Keratinocyte (primary cell): ENCODE results near the gene ADAT3. TPM values are rescaled to one million over a fixed set of nuclear protein-coding genes. Genes with fewer than 3 reads are reported as not detected.
A peak's percentile ranks its signal among the peaks of the same experiment; 100 is the strongest.

Source experiments
- DNase-seq: peaks from one replicate; pipeline ENCODE4 v3.0.0-alpha.2; 2011; ENCODE audit warnings: low read depth, missing footprints, low spot score
- FAIRE-seq: peaks from 2 replicates; lab custom pipeline; 2011; peaks lifted over from hg19 to GRCh38; lab: Jason Lieb, UNC
- H2AFZ ChIP-seq: 2 replicates; pipeline ENCODE4 v1.6.0; 2012; ENCODE audit warnings: low read length, control low read depth, inconsistent platforms; ENCODE audit not compliant: control insufficient read depth
- H3K27ac ChIP-seq: 2 replicates; pipeline ENCODE4 v1.5.1; 2011; ENCODE audit warnings: low read length; ENCODE audit not compliant: control insufficient read depth, insufficient read depth
- H3K27me3 ChIP-seq: 3 replicates; pipeline ENCODE4 v1.6.0; 2011; ENCODE audit warnings: low read length; ENCODE audit not compliant: control insufficient read depth, insufficient read depth; ENCODE audit errors: extremely low read depth
- H3K36me3 ChIP-seq, 2 experiments: 2 replicates in 1 of 2; 3 replicates in 1 of 2; pipeline ENCODE4 v1.5.1; 2011; ENCODE audit warnings: low read length in 2 of 2, mild to moderate bottlenecking in 1 of 2; ENCODE audit not compliant: control insufficient read depth in 2 of 2, insufficient read depth in 2 of 2; ENCODE audit errors: extremely low read depth in 1 of 2
- H3K4me1 ChIP-seq: 3 replicates; pipeline ENCODE4 v1.5.1; 2011; ENCODE audit warnings: low read length; ENCODE audit not compliant: control insufficient read depth, insufficient read depth; ENCODE audit errors: extremely low read depth
- H3K4me2 ChIP-seq: 3 replicates; pipeline ENCODE4 v1.6.0; 2011; ENCODE audit warnings: low read depth, low read length; ENCODE audit not compliant: control insufficient read depth, insufficient read depth; ENCODE audit errors: extremely low read depth
- H3K4me3 ChIP-seq, 3 experiments: fragments of 200-600 bp in 1 of 3; sonication (generic) in 1 of 3; 2 replicates in 2 of 3; 3 replicates in 1 of 3; pipeline ENCODE4 v1.5.1; 2011 to 2016; ENCODE audit warnings: low read length in 3 of 3, mild to moderate bottlenecking in 3 of 3, control low read depth in 2 of 3, inconsistent platforms in 1 of 3, low read depth in 1 of 3, mixed read lengths in 1 of 3, mixed run types in 1 of 3, moderate library complexity in 1 of 3; ENCODE audit not compliant: control insufficient read depth in 2 of 3, insufficient read depth in 2 of 3; ENCODE audit errors: extremely low read depth in 1 of 3
- H3K79me2 ChIP-seq: 2 replicates; pipeline ENCODE4 v1.6.0; 2012; ENCODE audit warnings: low read length; ENCODE audit not compliant: control insufficient read depth, insufficient read depth
- H3K9ac ChIP-seq: 3 replicates; pipeline ENCODE4 v1.6.0; 2011; ENCODE audit warnings: low read length; ENCODE audit not compliant: control insufficient read depth, insufficient read depth; ENCODE audit errors: extremely low read depth
- H3K9me1 ChIP-seq: 3 replicates; pipeline ENCODE4 v1.6.0; 2011; ENCODE audit warnings: low read length; ENCODE audit not compliant: control insufficient read depth, insufficient read depth; ENCODE audit errors: extremely low read depth
- H3K9me3 ChIP-seq: 2 replicates; pipeline ENCODE4 v1.5.1; 2012; ENCODE audit warnings: low read depth, low read length; ENCODE audit not compliant: control insufficient read depth
- H4K20me1 ChIP-seq: 3 replicates; pipeline ENCODE4 v1.6.0; 2011; ENCODE audit warnings: low read length; ENCODE audit not compliant: control insufficient read depth, insufficient read depth; ENCODE audit errors: extremely low read depth
- EZH2 ChIP-seq: IDR thresholded peaks from one replicate; pipeline ENCODE4 v1.6.1; 2012; ENCODE audit warnings: inconsistent platforms, mild to moderate bottlenecking, low read length, moderate library complexity
- dilution Hi-C: fragments of 300-500 bp; cut with MboI; formaldehyde crosslinking; loops from one replicate; pipeline ENCODE4 v1.7.0; 2020; ENCODE audit warnings: low sequenced_read_pairs; ENCODE audit not compliant: extremely low pct_ligation_motif_present
- polyA plus RNA-seq, 5 experiments: library from polyadenylated mRNA; depleted of rRNA in 3 of 5; stranded (reverse) in 3 of 5; stranded (forward) in 1 of 5; unstranded in 1 of 5; fragments of >200 nt; gene quantifications; 1 replicate in 1 of 5; 2 replicates in 3 of 5; 3 replicates in 1 of 5; pipeline versions ENCODE4 v1.2.1 to v1.2.3, GENCODE V29; 2011 to 2012; ENCODE audit warnings: missing spikeins in 2 of 5, low read depth in 1 of 5, low replicate concordance in 1 of 5
- TF ChIP-seq, protein P1 (sequence below), 3 experiments: IDR thresholded peaks in 1 of 3; conservative IDR thresholded peaks in 1 of 3; optimal IDR thresholded peaks in 1 of 3; 2 replicates in 2 of 3; 3 replicates in 1 of 3; pipeline versions ENCODE3 to v1.5.1; 2011; ENCODE audit warnings: low read length in 3 of 3, mild to moderate bottlenecking in 3 of 3, moderate library complexity in 2 of 3, control low read depth in 1 of 3, inconsistent platforms in 1 of 3; ENCODE audit not compliant: insufficient read depth in 2 of 3; ENCODE audit errors: extremely low read depth in 1 of 3

Gene ADAT3
- polyA plus RNA-seq, 1 donor (not counting 4 experiments of a cell fraction or from before 2014, with no cell fraction given): 0.55 TPM

DNA sequence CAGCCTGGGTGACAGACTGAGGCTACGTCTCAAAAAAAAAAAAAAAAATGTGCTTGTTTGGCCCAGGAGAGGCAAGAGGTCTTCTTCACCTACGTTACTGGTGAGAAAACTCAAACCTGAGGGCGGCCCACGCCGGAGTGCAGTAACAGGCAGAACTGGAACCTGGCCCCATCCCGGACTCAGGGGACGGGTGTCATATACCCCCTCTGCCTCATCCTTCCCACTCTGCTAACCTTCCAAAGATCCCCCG is 414 bp upstream of the ADAT3 start:
- Histone ChIP-seq H3K27me3 (no peaks in the 10 kb centered on the region), H4K20me1 (peaks cover 5% of the 10 kb centered on the region), H3K9me1 (no peaks in the 10 kb centered on the region), H2AFZ (peak overlapping the region; percentile 88), H3K4me2 (peak overlapping the region; percentile 91), H3K27ac (peak overlapping the region; percentile 88), H3K9me3 (no peaks in the 10 kb centered on the region), H3K9ac (peak overlapping the region; percentile 87), H3K79me2 (peaks cover 34% of the 10 kb centered on the region), H3K36me3 (peaks cover 0 to 3% of the 10 kb centered on the region in 2 experiments), H3K4me1 (peaks cover 37% of the 10 kb centered on the region), H3K4me3 (peak overlapping the region; percentile 62 to 70 (median 68))
- TF ChIP-seq, protein P1, sequence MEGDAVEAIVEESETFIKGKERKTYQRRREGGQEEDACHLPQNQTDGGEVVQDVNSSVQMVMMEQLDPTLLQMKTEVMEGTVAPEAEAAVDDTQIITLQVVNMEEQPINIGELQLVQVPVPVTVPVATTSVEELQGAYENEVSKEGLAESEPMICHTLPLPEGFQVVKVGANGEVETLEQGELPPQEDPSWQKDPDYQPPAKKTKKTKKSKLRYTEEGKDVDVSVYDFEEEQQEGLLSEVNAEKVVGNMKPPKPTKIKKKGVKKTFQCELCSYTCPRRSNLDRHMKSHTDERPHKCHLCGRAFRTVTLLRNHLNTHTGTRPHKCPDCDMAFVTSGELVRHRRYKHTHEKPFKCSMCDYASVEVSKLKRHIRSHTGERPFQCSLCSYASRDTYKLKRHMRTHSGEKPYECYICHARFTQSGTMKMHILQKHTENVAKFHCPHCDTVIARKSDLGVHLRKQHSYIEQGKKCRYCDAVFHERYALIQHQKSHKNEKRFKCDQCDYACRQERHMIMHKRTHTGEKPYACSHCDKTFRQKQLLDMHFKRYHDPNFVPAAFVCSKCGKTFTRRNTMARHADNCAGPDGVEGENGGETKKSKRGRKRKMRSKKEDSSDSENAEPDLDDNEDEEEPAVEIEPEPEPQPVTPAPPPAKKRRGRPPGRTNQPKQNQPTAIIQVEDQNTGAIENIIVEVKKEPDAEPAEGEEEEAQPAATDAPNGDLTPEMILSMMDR (optimal IDR thresholded peaks at IDR 0.05 in 1 of 3, IDR thresholded peaks at IDR 0.05 in 1 of 3, conservative IDR thresholded peaks at IDR 0.05 in 1 of 3; ENCODE audit: extremely low read depth in 1 of 3, insufficient read depth in 2 of 3, low read length in 3 of 3): no peak
- no peak for TF ChIP-seq EZH2
- no peak for FAIRE-seq
- dilution Hi-C loops: no loop called here
- DNase-seq: no peak

GRCh38 chr19:1905863-1906375 is 720 bp downstream of the ADAT3 start:
- H4K20me1 ChIP-seq: peaks cover 5% of the 10 kb centered on the region
- peaks cover 43% of the 10 kb centered on the region for H3K79me2 ChIP-seq
- H3K4me1 ChIP-seq: peaks cover 37% of the 10 kb centered on the region

More at GRCh38 chr19:1905863-1906375, 720 bp downstream of the ADAT3 start:
- Histone ChIP-seq H2AFZ (peak overlapping the region; percentile 42), H3K4me3 (peak overlapping the region; percentile 62 to 87 (median 69)), H3K9me1 (no peaks in the 10 kb centered on the region), H3K27ac (peak overlapping the region; percentile 75), H3K4me2 (peak overlapping the region; percentile 93), H3K27me3 (no peaks in the 10 kb centered on the region), H3K9ac (peak overlapping the region; percentile 87), H3K9me3 (no peaks in the 10 kb centered on the region), H3K36me3 (peaks cover 0 to 3% of the 10 kb centered on the region in 2 experiments)
- TF ChIP-seq EZH2: no peak
- TF ChIP-seq, protein P1 (optimal IDR thresholded peaks at IDR 0.05 in 1 of 3, IDR thresholded peaks at IDR 0.05 in 1 of 3, conservative IDR thresholded peaks at IDR 0.05 in 1 of 3; ENCODE audit: extremely low read depth in 1 of 3, insufficient read depth in 2 of 3, low read length in 3 of 3): no peak
- DNase-seq: no peak
- dilution Hi-C loops: no loop called here
- FAIRE-seq: no peak
